Skin epidermis (tissue), 12 donors: ENCODE measurements around the gene SCG5.

ENCODE experiments used
- H3K27ac ChIP-seq, 21 experiments: fragments of 200-600 bp; sonication (generic) in 11 of 21; one replicate each; pipeline ENCODE4 v1.5.0; 2020; ENCODE audit warnings: mild to moderate bottlenecking in 3 of 21, inconsistent platforms in 2 of 21, moderate library complexity in 2 of 21
- H3K4me3 ChIP-seq, 7 experiments: fragments of 200-600 bp; sonication (generic) in 2 of 7; one replicate each; pipeline ENCODE4 v1.5.0; 2020; ENCODE audit warnings: inconsistent platforms in 2 of 7, mild to moderate bottlenecking in 2 of 7, moderate library complexity in 1 of 7

The SCG5 gene

DNA sequence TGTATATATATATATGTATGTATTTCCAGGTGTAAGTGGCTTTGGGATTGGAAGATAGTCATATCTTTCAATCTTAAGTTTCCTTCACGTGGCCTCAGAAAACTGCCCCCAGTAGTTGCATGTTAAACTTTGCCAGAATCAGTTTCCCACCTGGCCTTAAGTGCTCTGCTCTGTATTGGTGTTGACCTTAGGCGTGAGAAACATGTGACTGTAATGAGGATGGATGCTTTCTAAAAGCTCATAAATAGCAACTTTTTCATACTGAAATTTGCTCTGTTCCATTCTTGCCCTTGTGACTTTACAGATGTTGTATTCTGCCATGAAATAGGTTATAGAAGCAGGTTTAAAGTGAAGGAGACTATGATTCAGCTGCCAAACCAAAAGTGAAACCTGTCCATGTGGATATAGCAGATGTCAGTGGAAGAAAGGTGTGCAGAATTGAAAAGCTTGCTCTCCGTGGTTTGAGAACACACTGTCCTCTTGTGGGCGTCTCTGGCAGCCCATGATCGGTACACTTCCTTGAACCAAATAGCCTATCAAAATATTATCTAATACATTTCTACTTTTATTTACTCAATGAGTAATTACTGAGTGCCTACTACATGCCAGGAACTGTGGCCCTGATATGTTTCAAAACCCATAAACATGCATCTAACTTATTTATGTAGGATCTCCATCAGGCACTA is 15.8 kb downstream of the SCG5 start:
- H3K27ac ChIP-seq = peak overlapping the region in 1 of 21 experiments; percentile 37
- no peak overlapping the region for H3K4me3 ChIP-seq

DNA sequence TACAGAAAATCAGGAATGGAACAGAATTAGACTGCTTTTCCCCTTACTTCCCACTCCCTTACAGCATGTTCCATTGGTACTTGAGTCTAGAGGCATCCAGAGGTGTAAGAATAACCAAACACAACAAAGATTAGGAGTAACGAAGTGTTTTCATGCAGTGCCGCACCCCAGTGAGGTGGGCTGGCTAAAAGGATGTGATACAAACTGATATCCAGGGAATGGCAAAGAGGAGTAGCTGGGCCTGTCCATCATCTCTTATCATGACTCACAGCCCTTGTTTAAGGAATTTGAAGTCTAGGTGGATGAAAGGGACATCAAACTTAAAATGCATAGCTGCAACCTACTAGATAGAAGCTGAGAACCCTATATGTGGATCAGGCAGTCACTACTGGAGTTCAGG is 16.4 kb downstream of the SCG5 start:
- Histone ChIP-seq H3K27ac (peak overlapping the region in 1 of 21 experiments; percentile 37), H3K4me3 (no peak overlapping the region)

DNA sequence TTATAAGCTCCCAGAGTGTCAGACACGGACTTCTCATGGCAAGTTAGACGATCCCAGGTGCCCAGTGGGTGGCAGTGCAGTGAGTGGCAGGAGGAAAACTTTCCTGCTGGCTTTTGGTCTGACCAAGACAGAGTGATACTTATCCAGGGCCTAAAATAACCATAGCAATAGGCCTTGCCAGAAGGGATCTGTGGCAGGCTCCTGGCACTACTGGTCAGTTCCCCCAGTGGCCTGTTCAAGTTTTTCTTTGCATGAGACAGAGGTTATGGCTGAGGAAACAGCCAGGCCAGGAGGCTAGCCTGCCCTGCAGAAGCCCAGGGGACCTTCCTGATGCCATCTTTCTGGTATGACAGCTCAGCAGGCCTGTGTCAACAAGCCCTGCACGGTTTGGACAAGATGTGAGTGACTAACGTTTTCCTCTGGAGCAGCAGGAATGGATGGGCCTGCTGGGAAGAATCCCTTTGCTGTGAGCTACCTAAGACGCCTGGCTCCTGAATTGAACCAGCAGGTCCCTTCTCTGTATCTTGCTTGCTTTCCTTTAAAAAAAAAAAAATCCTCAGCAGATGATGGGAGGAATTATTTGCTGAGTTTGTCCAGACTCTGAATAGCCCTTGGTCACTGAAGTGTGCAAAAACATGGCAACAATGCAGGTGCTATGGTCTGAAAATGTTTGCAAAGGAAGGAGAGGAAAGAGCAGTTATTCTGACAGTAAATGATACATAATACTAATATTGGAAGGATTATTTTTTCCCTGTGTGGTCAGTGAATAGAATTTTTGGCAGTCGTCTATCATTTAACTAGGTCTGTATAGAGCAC is 18.0 kb downstream of the SCG5 start:
- no peak overlapping the region for H3K4me3 ChIP-seq
- H3K27ac ChIP-seq = peak overlapping the region in 2 of 21 experiments; percentile 30

DNA sequence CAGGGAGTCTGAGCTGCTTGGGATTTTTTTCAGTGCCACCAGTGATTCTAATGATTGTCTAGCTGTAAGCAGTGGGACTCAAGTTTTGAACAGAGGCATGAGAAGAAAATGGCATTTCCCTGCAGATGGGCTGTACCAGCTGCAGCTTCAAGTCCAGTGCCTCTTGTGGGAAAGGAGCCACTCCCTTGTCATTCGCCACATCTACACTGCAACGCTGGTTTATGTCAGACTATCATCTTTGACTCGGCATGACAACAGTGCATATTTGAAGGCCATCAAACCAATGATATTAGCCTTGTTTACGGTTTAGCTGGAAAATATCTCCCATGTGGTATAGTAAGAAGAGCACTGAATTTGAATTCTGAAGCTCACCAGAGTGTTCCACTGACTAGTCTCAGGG is 22.2 kb downstream of the SCG5 start:
- no peak overlapping the region for H3K4me3 ChIP-seq
- H3K27ac ChIP-seq = no peak overlapping the region

DNA sequence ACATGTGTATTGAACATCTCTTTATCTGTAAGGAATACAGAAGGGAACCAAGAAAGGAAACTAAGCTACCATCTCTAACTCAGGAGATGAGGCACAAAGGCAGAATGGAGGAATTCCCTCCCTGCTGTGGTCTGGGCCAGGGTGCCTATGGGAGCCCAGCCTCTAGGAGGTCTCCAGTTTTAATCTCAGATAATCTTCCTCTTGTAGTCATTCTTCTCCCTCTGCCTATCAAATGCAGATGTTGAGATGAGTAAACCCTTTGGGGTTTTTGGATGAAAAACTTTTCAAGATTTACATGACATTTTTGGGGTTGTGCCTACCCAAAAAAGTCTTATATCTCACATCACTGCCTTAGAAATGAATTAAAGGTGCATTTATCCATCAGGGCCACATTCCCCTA is 23.3 kb downstream of the SCG5 start:
- Histone ChIP-seq H3K27ac (peak overlapping the region in 1 of 21 experiments; percentile 20), H3K4me3 (no peak overlapping the region)

DNA sequence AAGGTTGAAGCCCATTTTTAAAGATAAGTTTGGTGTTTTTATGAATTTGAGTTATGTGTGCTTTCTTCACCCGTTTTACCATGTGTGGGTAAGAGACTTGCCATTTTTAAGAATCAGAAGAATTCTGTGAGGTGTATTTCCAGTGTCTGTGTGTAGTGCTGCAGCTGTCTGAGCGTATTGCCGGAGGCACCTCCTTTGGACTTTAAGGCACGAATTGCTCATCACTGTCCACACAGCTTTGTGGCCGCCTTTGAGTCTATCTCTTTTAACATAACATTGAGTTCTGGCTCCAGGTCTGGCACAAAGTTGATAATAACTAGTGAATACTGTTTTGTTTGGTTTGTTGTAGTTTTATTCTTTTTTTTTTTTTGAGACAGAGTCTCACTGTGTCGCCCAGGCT is 25.8 kb downstream of the SCG5 start:
- H3K27ac ChIP-seq = no peak overlapping the region
- H3K4me3 ChIP-seq = no peak overlapping the region

DNA sequence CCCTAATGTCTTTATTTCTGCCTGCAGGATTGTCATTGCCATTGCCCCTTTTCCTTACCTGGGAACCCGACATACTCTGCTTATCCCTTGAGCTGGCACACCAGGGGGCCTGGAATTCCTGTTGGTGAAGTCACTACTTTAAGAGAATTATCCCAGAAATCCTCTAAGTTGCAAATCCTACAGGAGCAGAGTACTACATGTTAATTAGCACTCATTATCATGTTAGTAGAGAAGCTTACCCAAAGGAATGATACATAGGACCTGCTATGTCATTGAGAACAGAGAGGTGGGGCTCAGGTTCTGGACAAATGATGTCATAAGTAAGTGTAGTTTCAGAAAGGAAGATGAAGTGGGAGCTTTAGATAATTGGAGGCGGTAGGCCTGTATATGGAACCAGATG is 27.4 kb downstream of the SCG5 start:
- Histone ChIP-seq H3K27ac (peak overlapping the region in 1 of 21 experiments; percentile 63), H3K4me3 (no peak overlapping the region)

DNA sequence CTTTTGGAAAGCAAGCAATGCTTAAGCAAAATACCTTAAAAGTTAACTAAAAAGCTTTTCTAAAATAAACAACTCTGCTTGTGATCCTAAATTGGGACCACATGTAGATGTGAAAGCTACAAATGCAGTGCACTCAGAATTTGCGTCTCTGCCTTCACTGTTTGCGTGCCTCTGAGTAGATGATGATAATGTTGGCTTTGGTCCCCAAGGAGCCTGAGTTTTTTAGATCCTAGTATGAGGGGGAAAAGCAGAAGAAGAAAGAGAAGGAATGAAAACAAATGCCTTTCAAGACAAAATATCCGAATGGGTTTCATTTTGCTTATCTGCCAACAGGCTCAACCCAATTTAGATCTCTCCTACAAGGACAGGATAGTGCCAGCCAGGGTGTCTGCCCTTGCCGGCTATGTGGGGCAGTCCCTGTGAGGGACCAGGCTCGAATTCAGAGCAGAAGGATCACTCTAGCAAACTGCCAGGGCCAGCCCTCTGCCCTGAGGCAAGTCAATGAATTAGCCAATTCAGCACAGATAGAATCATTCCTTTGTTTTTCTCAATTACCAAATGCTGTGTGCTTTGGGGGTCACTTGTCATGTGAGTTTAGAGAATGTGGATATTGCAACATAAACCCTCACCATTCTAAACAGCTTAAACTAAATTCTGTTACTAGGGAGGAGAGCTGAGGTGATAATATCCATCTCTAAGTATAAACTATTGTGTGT is 28.5 kb downstream of the SCG5 start:
- peak overlapping the region in 12 of 21 experiments; percentile 8 to 70 (median 30) for H3K27ac ChIP-seq
- H3K4me3 ChIP-seq = no peak overlapping the region

DNA sequence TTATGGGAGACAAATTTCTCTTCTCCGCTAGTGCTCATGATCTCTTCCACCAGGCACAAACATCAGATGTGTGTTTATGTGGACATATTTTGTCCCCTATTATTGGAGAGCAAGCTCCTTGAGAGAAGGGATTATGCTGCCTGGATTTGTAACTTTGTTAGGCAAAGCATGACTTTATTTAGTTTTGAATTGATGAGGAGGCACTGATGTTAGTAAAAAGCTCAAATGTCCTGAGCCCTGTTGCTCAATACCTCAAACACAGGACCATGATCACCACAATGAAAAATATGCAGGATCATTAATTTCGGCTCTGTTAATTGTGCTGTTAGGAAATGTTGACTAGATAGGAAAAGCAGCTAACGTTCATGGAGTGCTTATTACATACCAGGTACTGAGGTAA is 29.1 kb downstream of the SCG5 start:
- Histone ChIP-seq H3K27ac (peak overlapping the region in 12 of 21 experiments; percentile 1 to 73 (median 58)), H3K4me3 (no peak overlapping the region)

DNA sequence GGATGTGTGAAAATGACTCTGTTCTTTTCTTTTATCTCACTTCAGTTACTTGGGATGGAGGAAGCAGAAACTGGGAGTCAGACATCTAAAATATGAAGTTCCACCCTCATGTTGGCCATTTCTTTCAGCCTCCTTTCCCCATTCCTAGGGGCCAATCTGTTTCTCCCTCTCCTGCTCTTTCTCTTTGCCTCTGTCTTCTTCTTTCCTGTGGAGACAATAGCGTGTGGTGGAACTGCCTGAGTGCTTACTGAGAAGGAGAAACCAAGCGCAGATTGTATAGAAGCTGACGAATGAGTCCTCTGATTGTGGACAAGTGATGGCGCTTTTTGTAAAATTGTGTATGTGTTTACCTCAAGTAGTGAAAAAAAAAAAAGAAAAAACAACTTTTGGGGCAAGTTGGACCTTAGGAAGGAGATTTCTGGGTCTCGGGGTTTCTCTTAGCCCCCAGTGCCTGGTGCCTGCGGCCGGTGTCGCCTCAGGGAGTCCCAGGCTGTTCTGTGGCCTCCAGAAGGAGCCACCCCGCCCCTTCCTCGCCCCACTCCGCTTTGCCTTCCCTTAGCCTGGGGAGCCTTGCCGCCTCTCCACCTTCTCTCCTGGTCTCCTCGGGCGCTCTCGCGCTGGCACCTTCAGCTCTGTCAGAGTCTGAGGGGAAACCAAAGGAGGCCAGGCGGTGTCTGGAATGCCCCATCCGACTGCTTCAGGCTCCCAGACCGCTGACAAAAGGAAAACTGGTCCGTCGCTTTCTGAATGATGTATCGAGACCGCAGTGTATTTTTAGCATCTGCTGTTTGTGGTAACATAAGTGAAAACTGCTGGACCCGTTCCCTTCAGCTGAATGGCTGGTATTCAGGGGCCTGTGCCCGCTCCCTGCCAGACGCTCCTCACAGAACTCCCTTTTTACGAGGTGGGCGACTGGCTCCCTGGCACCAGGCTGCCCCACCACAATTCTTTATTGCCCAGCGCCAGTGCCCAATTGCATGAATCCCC is 30.1 kb downstream of the SCG5 start:
- Histone ChIP-seq H3K4me3 (no peak overlapping the region), H3K27ac (peak overlapping the region in 16 of 21 experiments; percentile 9 to 73 (median 42))

DNA sequence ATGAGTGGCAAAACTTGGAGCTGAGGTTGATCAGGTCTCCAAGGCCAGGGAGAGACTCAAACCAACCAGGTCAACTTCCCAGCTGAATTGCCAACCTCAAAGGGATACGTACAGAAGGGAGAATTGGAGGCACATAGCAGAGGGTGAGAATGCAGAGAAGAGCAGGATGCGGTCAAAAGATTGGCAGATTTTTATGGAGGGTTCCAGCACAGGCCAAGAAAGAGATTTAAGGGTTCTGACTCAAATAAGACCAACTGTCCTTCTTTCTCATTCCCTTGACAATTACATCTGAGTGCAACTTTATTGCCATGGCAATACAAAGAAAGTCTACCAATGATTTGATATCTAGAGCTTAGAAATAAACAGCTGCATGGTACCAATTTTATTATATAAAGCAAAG is 33.2 kb downstream of the SCG5 start:
- H3K4me3 ChIP-seq = no peak overlapping the region
- H3K27ac ChIP-seq = no peak overlapping the region

DNA sequence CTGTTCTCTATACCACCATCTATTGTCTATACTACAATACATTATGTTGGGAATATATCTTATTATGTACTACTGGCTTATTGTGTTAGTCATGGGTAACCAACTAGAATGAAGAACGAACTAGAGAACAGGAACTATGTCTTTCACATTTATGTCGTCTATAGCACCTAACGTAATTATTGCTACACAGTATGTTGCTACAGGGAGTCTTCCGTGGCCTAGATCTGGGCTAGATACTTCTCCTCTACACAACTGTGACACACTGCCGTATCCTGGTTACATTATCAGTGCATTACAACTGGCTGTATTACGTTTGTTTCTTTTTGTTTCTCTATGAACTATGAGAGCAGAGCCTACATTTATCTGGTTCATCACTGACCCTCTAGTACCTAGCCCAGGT is 34.0 kb downstream of the SCG5 start:
- no peak overlapping the region for H3K4me3 ChIP-seq
- H3K27ac ChIP-seq = peak overlapping the region in 1 of 21 experiments; percentile 19

DNA sequence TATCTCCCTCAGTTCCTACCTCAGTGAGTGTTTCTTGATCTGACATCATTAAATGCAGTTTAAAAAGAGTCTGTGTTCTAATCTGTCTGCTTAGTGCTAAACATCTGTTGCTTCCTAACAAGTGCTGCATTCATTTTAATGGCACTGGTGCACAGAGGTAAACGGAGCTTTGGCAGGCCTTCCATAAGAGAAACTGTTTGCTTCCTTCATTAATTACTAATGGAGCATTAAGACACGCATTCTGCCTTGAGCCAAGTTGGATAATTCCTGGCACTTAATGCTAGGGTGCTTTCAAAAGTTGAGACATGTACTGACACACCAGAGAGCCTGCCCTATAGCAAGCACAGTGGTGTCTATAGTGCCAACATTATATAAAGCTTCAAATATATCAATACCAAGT is 34.7 kb downstream of the SCG5 start:
- Histone ChIP-seq H3K4me3 (no peak overlapping the region), H3K27ac (no peak overlapping the region)

DNA sequence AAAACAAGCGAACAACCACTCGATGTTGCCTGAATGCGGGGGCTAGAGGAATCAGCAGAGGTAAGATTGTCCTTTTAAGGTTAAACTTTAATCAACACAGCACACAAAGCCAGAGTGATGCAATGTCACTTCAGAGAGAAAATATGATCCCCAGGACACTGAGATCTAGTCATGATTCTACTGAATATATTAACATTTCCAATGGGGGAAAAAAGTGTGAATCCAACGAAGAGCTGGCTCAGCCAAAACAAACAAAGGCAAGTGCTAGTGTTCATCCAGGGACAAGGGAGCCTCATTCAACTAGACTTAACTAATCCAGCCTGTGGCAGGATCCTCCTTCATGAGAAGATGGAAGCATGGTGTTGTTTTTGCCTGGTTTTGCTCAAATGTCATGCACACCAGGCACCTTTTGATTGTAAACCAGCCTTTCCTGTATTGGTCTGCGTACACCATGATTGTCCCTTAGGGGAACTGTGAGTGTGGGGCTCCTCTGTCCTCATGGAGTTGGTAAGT is 35.8 kb downstream of the SCG5 start:
- Histone ChIP-seq H3K27ac (peak overlapping the region in 4 of 21 experiments; percentile 6 to 35 (median 20)), H3K4me3 (no peak overlapping the region)

DNA sequence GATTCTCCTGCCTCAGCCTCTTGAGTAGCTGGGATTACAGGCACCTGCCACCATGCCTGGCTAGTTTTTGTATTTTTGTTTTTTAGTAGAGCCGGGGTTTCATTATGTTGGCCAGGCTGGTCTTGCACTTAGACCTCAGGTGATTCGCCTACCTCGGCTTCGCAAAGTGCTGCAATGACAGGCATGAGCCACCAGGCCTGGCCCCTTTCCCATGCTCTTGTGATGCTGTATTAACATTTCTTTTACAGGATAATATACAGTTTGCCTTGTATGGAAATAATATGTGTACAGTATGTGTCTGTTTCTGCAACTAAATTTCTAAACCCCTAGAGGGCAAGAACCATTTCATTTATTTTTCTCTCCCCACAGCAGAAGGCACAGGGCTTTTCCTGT is 37.8 kb downstream of the SCG5 start:
- H3K4me3 ChIP-seq = no peak overlapping the region
- H3K27ac ChIP-seq = peak overlapping the region in 4 of 21 experiments; percentile 17 to 40 (median 29)

DNA sequence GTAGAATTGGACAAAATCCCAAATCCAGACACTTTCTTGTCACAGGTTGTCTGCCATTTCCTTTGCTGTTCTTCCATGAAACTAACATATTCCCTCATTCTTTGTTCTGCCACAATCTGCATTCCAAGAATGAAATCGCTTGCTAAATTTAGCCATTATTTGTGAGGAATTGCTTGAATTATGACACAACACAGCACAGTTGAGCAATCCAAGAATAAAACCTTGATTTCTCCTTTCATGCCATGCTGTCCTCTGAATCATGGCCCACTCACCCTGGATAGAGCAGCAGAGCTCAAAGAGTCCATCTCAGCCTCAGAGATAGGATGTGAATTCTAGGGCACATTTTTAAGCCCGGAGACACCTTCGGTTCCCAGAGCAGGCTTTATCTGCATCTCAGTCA is 41.1 kb downstream of the SCG5 start:
- Histone ChIP-seq H3K27ac (peak overlapping the region in 6 of 21 experiments; percentile 16 to 63 (median 50)), H3K4me3 (no peak overlapping the region)

DNA sequence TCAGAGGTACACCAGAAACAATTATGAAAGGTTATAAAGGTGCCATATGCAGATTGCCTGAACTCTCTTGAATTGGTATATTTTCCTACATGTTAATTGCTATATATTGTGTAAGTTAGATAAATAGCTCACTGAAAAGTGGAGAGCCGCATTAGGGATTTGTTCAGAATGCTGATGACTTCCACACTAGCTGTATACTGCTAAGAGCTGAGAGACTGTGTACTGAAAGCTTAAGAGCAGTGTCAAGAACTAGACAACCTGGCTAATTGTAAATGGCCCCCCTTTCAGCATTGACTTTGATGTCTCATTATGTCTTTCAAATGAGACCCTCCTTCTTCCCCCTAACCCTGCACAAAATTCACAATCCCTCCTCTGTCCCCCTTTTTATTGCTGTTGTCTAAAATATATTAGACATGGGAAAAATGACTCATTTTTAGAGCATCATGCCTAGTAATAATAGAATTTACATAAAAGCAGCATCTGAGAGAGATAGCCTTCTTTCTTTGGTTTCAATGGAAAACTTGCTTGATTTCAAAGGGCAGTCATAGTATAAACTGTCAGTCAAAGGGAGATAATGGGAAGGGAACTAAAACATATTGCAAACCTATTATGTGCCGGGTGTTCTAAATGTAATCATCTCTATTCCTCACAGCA is 41.6 kb downstream of the SCG5 start:
- no peak overlapping the region for H3K4me3 ChIP-seq
- peak overlapping the region in 8 of 21 experiments; percentile 5 to 63 (median 38) for H3K27ac ChIP-seq

DNA sequence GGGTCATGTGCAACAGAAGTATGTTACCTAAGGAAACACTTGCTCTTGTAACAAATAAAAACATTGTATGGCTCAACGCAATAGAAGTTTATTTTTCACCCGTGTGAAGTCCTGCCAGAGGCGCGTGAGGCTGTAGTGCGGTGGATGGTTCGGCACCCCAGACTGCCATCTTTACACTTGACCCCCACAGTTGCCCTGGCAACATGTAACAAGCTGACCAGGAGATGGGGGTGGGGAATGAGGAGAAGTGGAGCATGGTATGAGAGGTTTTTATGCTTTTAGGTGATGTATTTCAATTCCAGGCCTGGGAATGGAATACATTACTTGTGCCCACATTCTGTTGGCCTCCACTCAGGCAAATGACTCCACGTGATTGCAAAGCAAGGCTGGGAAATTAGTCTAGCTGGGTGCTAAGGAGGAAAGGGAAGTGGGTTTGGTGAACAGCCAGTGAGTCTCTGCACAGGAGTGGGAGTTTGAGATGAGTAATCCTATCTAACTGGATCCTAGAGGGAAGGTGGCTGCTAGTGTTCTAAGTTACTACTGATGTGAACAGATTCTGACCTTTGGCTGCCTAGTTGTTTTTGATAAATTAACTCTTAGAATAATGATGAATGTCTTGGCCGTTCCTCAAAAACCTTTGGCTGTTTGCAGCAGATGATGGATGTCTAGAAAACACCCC is 42.5 kb downstream of the SCG5 start:
- H3K27ac ChIP-seq = peak overlapping the region in 9 of 21 experiments; percentile 5 to 63 (median 27)
- no peak overlapping the region for H3K4me3 ChIP-seq
